HG03521 (cell line): Measurements from ENCODE around the gene DUS2.

Experiments used
- ATAC-seq: cut with Tn5 transposase; IDR thresholded peaks from one replicate; pipeline ENCODE4 v1.9.1; 2021; ENCODE audit warnings: mild to moderate bottlenecking, moderate library complexity; ENCODE audit not compliant: unreplicated experiment

The DUS2 gene

GRCh38 chr16:68040506-68041288 is 17.6 kb downstream of the DUS2 start:
- ATAC-seq = no peak

GRCh38 chr16:68041783-68042182 is 18.7 kb downstream of the DUS2 start:
- no peak for ATAC-seq

DNA sequence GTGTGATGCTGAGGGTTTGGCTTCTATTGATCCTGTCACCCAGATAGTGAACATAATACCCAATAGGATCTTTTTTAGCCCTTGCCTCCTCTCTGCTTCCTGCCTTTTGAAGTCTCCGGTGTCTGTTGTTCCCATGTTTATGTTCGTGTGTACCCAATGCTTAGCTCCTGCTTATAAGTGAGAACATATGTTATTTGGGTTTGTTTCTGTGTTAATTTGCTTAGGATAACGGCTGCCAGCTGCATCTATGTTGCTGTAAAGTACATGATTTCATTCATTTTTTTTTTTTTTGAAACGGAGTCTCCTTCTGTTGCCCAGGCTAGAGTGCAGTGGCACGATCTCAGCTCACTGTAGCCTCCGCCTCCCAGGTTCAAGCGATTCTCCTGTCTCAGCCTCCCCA is 23.0 kb downstream of the DUS2 start:
- no peak for ATAC-seq

DNA sequence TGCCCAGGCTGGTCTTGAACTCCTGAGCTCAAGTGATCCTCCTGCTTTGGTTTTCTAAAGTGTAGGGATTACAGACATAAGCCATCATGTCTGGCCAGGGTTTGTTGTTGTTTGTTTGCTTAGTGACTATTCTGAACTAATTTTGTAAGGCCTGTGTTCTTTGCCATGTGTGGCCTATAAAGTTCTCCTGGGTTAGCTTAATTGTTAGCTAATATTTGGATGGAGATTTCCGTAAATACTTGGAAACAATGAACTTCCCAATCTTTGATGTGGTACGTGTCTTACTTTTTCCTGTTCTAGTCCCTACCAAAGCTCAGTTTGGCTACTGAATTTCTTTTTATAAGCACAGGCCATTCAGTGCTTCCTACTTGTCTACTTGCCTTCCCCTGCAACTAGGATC is 24.9 kb downstream of the DUS2 start:
- ATAC-seq = no peak

- ATAC-seq = no peak
Measured at GRCh38 chr16:68049449-68049848, 26.4 kb downstream of the DUS2 start.

GRCh38 chr16:68055395-68055794 is 32.3 kb downstream of the DUS2 start:
- ATAC-seq = no peak

DNA sequence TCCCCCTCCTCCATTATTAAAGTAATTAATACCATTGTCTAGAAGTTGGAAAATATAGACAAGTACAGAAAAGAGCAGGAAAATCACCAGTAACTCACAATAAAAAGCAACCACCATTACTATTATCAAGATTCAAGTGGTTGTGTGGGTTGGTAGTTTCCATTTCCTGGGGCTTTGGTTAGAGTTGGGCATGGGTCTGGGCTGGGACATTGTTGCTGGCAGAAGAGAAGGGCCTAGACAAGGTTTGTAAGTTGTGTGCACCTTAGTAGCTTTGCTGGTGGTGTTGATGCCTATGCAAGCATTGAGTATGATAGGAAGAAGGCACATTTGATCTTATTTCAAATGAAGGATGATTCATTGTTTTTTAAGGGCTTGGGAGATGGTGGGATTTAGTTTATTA is 36.7 kb downstream of the DUS2 start:
- no peak for ATAC-seq

GRCh38 chr16:68061396-68061795 is 38.3 kb downstream of the DUS2 start:
- no peak for ATAC-seq

GRCh38 chr16:68062910-68063393 is 39.9 kb downstream of the DUS2 start:
- no peak for ATAC-seq

GRCh38 chr16:68064791-68065365 is 41.8 kb downstream of the DUS2 start:
- no peak for ATAC-seq

- ATAC-seq = no peak
Measured at GRCh38 chr16:68065716-68066305, 42.7 kb downstream of the DUS2 start.

DNA sequence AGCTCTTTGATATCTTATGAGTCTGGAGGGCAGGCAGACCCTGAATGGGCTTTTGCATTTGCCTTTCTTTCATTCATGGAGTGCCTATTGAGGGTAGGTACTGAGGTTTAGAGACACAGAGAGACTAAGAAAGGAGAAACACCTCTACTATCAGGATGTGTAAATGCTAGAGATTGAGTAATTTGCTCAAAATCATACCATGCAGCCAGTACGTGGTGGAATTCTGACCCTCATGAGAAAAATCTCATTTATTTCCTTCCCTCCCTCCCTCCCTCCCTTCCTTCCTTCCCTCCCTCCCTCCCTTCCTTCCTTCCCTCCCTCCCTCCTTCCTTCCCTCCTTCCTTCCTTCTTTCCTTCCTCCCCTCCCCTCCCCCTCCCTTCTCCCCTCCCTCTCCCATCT is 43.7 kb downstream of the DUS2 start:
- no peak for ATAC-seq

DNA sequence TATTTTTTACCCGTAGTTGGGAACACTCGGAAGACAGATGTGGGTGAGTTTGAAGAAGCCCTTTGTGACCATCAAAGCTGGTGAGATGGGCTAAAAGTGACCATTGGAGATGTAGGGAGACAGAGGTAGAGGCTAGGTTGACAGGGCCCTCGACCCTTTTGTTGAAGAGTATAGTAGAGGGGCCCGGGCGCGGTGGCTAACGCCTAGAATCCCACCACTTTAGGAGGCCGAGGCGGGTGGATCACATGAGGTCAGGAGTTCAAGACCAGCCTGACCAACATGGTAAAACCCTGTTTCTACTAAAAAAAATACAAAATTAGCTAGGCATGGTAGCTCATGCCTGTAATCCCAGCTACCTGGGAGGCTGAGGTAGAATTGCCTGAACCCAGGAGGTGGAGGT is 45.8 kb downstream of the DUS2 start:
- ATAC-seq = no peak

- no peak for ATAC-seq
Measured at GRCh38 chr16:68069511-68070248, 46.6 kb downstream of the DUS2 start.

DNA sequence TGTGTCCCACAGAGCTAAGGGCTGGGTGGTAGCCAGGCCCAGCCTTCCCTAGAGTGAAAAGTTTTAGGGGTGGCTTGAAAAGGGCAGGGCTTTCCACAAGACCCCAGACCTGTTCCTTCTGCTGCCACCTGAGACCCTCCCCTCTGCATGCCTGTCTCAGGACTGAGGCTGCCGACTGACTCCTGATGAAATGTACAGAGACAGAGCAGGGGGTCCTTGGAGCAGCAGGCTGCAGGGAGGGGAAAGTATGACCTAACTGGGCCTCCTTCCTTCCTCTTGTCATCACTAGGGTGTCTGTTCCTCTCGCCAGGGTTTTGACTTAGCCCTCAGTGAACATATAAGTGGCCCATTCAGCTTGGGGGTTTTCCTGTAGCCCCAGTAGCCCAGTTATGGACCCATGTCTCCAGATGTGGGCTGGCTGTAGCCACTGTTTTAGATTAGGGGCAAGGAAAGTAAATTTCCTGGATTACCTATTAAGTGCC is 47.2 kb downstream of the DUS2 start:
- ATAC-seq = no peak

- no peak for ATAC-seq
Measured at GRCh38 chr16:68070806-68071517, 47.9 kb downstream of the DUS2 start.

- ATAC-seq = no peak
Measured at GRCh38 chr16:68071518-68071901, 48.4 kb downstream of the DUS2 start.

DNA sequence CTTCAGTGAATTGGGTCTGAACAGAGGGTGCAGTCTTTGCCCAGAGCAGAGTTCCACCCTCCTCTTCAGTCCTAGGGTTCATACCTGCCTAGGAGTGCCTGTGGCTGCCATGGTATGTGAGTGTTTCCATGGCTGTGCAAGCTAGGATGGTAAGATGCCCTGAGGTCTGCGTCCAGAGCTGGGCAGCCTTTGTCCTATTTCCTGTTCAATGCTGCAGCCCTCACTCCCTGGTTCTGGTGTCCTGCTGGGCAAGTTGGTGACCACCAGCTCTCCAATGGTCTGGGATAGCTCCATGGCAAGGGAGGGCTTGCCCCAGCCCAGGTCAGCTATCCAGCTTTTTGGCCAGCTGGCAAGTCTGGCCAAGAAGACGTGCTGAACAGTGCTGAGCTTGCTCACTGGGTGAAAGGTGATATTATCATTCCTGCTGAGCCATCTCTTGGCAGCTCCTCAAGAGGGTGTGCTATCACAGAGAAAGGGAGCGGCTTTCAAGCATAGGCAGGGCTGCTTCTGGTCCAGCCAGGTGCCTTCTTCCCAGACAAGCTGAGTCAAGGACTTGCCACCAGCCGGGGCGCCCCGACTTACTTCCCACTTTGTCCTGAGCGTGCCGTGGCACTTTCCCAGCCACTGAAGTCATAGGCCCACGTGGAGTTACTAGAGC is 49.1 kb downstream of the DUS2 start:
- no peak for ATAC-seq

DNA sequence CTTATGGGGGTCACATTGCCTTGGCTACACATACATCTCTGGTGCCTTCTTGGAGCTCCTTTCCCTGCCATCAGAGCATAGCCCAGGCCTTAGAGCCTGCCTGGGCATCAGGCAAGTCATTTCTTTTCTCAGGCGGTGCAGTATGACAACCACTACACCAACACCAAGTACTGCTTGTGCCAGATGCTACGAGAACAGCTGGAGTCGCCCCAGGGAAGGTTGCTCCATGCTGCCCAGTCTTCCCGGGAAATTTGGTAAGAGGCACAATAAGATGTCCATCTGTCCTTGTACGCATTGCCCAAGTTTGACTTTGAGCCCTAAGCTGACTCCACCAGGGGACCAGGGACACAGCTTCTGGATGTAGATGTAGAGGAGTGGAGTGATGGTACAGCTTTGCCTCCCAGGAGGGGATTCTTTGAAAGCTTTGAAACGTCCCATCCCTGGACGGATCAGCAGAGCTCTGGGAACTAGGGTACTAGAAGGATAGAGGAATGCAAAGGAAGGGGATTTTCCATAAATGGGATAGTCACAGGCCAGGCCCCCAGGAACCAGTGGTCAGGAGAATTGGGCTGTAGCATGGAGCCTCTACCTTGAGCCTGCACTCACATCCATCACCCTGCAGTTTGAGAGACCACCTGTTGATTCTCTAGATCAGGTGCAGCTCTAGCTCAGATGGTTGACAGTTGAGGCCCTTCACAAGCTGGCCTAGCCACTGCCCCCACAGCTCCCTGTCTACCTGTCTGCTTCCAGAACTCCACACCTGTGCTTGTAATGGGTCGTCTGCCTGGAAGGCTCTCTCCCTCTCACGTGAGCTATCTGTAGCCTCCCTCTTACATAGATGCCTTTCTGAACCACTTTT is 51.0 kb downstream of the DUS2 start:
- ATAC-seq = peak; percentile 5
